Raji (cell line): Measurements from ENCODE around the gene SAP30BP.

Experiments used
- POLR2A ChIP-seq: IDR thresholded peaks from 2 replicates; pipeline ENCODE4 v1.6.1; 2011; ENCODE audit warnings: low read depth, low read length, control low read depth; ENCODE audit not compliant: insufficient read depth

Gene SAP30BP

DNA sequence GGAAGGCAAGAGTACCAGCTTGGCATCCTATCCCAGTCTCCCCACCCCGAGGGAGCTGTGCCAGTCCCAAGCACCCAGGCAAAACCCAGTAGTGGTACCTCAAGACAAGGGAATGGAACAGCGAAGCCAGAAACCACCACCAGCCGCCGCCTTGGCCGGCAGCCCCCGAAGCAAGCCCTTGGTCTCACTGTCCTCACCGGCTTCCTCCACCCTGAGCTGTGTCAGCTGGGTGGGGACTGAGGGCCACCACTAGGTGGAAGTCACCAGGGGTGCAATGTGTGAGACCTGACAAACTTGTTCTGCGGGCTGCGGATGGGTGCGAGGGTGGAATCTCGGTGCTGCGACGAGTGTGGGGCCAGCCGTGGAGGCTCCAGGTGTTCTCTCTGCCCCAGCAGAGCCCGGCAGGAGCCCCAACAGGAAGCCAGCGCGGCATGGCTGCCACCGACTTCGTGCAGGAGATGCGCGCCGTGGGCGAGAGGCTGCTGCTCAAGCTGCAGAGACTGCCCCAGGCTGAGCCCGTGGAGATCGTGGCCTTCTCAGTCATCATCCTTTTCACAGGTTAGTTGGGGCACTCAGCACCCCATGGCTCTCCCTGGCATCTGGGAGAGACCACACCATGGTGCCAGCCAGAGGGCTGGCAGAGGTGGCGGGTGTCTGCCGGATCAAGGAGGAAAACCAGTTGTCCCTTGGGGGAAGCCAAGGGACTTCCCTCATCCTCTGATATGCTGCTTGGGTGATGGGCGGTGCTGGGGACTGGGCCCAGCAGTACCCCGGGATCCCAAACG lies 27.2 kb upstream of the SAP30BP start:
- no peak for TF ChIP-seq POLR2A

DNA sequence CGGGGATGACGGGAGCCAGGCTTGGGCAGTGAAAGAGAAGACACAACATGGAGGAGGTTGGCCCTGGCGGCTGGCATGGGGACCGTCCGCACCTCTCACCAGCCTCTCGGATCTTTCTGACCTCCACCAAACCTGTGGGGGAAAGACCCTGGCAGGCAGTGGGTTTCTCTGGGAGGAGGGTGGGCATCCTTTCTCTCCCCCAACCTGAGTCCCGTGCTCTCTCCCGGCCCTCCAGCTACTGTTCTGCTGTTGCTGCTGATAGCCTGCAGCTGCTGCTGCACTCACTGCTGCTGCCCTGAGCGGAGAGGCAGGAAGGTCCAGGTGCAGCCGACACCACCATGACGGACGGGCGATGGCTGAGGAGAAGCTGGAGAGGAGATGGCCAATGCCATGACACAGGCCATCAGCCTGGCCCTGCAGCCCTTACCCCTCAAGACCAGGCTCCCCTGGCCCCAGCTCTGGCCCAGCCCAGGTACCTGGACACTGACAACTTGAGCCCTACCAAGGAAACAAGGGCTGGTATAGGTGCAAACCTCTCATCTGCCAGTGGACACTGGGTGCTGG lies 26.5 kb upstream of the SAP30BP start:
- no peak for TF ChIP-seq POLR2A

DNA sequence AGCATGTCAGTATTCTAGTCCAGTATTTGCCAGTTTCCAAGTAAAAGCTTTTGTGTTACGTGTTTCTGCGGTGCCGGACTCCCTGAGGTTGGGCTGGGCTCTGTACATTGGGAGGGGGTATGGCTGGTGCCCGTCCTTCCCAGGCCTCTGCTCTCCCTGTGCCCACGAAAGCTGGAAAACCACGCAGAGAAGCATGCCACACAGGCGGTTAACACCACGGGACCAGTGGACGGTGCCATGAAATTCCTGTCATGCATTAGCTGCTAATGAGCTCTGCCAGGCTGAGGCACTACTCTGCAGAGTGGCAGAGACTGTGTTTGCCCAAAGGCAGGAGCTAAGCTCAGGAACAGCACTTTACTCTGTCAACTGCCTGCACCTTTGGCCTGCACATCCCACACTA lies 25.8 kb upstream of the SAP30BP start:
- TF ChIP-seq POLR2A: no peak

DNA sequence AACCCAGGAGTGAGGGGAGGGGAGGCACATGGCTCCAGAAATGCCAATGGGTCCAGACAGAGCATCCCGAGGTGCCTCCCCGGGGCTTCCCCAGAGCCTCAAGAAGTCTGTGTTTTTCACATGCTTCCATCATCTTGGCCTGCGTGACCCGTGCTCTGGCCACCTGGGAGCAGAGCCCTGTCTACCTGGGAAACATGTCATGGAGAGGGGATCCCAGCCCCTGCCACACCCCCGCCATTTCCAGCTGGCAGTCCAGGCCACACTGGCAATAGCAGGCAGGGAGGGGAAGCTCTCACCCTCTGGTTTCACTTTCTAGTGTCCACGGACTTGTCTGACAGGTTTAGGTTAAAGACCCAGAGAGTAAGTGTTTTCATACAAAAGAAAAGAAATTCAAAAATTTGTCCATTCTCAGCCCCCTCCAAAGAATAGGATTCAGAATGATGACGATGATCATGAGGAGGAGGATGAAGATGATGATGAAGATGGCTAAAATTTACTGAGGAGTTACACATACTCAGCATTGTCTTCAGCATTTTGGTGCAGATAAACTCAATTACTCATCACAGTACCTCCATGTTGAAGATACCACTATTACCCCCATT lies 24.9 kb upstream of the SAP30BP start:
- no peak for TF ChIP-seq POLR2A

DNA sequence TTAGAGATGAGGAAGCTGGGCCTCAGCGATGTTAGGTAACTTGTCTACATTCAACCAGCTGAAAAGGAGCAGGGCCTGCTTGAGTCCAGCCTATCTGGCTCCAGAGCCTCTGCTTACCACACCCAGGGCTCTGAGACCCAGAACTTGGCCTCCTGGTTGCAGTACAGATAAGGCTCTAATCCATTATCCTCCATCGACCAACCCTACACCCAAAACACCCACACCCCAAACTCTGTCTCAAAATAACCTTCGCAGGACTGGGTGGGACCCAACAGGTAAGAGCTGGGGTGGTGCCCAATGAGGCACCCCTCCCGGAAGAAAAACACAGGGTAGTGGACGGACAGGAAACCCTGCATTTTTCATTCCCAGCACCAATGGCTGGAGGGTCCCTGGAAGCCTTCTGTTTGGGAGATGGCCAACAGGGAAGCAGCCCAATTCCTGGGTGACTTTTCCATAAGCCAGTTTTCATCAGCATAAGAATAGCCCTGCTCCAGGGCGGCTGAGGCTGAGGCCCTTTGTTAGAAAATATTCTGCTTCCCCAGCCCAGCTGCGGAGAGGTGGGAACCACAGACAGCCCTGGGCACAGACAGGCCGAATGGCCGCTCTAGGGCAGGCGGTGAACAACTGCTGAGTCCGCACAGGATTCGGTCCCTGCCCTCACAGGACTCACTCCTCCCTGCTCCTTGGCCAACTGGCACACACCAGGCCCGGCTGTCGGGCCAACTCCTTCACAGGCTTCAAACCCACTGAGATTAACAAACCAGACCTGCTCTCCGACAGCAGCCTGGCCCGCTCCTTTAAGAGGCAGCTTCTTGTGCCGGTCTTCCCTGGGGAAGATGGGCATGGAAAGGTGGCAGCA lies 24.1 kb upstream of the SAP30BP start:
- no peak for TF ChIP-seq POLR2A

DNA sequence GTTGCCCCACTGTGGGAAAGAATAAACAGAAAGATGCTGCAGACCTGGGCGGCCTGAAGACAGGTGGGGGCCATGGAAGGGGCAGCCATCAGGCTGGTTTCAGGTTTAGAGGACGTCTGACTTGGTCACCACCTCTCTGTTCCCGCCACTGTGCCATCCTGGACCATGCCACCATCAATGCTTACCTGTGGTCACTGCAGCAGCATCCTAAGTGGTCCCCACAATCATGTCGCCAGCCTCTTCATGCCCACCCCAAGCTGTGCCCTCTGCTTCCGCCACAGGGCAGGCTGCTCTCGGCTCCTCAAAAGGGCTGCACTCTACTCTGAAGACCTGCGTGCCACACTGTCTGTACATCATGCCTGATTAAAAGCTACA lies 23.5 kb upstream of the SAP30BP start:
- TF ChIP-seq POLR2A: no peak

DNA sequence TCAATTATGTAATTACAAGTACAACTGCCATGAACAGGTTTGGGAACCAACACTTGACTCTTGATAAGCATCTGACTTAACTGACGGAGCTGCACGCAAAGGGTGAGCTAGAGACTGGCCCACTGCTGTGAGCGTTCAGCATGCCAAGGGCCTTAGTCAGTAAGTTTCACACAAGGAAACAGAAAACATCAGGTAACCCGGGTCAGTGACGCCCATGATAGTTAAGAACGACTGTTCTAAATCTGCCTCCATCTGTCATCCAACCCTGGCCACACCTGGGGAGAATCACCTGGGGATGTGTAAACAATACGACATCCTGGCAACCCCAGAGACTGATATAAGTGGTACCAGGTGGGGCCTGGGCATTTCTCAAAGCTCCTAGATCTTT lies 21.6 kb upstream of the SAP30BP start:
- no peak for TF ChIP-seq POLR2A

DNA sequence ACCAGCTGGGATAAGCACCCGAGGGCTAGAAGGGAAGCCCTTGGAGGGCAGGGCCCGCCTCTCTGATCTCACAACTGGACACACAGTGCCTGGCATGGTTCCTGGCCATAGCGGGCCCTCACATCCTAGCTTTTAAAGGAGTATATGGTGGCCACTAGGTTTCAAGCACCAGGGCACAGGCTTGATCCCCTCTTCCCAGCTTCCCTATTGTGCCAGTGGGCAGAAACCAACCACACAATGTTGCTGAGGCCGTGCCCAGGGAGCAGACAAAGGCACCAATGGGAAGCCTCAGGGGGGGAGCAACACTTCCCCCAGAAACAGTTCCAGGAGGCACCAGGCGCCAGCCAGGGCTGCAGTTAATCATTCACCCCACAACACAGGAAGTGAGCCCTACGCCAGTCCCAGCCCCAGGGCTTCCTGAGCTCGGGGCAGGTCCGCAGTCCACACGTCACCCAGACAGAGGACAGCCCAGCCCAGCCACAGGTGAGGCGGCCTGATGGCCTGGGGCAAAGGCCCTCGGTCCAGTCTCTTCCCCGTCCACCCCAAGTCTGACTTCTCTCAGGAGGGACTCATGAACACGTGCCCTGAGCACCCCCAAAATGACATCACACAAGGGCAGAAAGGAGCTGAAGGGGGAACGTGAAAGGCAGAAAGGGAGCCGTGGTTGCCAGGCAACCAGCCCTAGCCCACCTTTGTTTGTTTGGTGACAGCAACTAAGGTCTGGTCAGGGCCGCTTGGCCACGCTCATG lies 21.1 kb upstream of the SAP30BP start:
- TF ChIP-seq POLR2A: no peak

DNA sequence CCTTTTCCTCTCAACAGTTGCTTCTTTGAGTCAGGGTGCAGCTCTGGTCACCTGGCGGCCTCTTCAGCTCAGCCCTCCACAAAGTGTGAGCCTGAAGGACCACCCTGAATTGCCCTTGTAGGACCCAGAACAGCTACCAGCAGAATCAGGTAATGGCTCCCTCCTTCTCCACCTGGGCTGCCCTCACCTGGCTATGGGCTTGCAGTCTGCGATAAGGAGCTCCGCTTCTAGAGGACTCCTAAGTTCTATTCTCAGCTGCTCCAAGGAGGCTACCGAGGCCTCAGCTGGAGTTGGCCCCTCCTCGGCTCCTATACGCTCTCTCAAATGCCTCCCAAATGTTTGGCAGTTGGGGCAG lies 20.5 kb upstream of the SAP30BP start:
- no peak for TF ChIP-seq POLR2A

DNA sequence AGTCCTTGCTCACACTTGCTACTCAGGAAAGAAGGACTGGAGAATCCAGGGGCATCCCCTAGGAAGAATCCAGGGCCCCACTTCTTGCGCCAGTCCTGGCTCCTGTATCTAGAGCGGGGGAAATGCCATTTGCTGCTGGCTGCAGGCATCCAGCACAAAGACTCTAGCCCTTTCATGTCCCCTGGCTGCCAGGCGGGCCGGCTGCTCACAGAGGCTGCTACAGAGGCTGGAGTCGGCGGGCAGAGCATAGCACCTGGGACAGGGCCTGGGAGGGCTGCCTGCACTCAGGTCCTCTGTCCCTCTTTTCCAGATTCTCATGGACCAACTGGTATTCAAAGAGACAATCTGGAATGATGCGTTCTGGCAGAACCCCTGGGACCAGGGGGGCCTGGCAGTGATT lies 20.1 kb upstream of the SAP30BP start:
- no peak for TF ChIP-seq POLR2A

DNA sequence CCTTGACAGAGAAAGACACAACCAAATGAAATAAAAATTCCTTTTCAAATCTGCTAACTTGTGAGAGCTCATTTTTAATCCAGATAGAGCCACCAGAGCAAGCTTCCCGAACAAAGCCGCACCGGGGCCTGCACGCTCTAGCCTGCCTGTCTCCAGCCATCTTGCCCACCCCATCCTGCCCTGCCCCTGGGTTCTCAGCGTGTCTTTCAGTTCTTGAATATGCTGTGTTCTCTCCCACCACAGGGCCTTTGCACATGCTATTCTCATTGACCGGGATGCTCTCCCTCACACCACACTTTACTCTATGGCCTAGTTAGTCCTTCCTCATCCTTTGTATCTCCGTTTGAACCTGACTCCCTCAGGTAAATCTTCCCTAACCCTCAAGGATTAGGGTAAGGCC lies 19.2 kb upstream of the SAP30BP start:
- no peak for TF ChIP-seq POLR2A

DNA sequence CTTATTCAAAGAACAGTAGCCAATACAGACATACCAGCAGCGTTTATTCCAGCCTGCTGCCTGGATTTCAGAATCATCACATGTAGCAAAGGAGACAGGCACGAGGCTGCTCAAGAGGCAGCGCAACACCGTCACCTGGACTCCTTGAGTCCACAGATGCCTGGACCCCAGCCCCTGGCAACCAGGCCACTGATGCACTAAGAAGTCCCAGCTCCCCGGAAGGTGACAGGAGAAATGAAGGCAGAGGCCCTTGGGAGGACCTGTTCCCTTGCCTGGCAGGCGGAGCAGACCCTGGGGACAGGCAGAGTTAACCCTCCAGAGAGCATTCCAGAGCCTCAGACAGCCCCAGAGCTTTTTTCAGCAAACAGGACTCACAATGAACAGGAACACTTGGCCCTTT lies 17.5 kb upstream of the SAP30BP start:
- no peak for TF ChIP-seq POLR2A

DNA sequence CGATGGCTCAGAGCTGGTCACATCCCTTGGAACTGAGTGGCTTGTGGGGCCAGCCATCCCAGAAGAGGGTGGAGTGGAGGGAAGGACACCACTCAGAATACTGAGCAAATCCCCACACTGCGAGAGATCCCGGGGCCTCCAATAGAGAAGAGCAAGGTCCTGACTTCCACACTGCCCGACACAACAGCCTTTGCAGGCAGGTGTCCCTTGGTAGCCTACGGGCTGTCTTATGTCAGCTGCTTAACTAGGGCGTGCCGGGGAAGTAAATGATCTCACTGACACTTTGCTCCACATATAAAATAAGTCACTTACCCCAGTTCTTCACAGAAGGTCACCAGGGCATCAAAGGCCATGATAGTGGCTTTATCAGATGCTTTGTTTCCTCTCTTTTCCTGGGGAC lies 16.3 kb upstream of the SAP30BP start:
- TF ChIP-seq POLR2A: no peak

DNA sequence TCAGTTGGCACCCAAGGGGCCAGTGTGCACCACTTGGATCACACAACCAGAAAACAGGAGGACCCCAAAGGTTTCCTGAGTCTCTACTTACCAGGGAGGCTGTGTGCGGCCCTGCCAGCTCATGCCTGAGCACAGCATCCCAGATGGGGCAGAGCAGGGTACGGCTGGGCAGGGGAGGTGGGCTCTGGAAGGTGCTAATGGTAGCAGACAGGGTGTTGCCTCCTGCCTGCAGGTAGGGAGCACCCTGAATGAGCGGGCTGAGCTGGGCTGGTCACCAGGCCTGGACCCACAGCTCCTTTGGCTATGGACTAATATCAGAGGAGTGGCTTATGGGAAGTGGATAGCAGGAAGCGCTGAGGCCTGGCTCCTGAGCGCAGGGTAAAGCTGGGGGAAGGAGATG lies 14.8 kb upstream of the SAP30BP start:
- no peak for TF ChIP-seq POLR2A

DNA sequence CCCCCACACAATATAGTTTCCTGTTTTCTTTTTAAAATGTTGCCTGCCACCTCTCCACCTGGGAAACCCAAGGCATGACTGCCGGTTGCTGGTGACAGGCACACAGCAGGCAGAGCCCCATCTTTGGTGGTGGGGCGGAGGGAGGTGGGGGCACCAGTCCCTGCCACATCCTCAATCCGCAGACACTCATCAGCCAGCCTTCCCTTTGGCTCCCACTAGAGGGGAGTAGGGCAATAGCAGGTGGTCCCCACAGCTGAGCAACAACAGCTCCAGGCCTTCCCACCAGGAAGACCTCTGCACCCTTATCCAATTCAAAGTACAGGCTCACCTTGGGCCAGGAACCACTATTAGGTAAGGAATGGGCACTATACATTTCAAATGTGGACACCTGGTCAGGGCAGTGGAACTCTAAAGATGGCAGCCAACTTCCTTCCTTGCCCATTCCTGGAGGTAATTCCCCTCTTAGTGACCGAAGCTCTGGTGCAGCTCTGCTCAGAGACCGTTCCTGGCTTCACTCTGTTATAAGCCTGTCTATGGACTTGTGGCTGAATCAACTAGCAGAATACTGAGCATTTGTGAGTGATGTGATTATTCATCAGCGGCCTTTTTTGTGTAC lies 14.1 kb upstream of the SAP30BP start:
- TF ChIP-seq POLR2A: no peak
